ENCODE results near the gene ISYNA1. TPM values are rescaled to one million over a fixed set of nuclear protein-coding genes. Genes with fewer than 3 reads are reported as not detected.

ISYNA1 gene
- total and polyA plus RNA-seq, 2 of the 13 experiments (the other 11 are each of a cell fraction or from before 2014, with no cell fraction given) = 29.6 to 48.5 TPM

- TF ChIP-seq, protein P1, sequence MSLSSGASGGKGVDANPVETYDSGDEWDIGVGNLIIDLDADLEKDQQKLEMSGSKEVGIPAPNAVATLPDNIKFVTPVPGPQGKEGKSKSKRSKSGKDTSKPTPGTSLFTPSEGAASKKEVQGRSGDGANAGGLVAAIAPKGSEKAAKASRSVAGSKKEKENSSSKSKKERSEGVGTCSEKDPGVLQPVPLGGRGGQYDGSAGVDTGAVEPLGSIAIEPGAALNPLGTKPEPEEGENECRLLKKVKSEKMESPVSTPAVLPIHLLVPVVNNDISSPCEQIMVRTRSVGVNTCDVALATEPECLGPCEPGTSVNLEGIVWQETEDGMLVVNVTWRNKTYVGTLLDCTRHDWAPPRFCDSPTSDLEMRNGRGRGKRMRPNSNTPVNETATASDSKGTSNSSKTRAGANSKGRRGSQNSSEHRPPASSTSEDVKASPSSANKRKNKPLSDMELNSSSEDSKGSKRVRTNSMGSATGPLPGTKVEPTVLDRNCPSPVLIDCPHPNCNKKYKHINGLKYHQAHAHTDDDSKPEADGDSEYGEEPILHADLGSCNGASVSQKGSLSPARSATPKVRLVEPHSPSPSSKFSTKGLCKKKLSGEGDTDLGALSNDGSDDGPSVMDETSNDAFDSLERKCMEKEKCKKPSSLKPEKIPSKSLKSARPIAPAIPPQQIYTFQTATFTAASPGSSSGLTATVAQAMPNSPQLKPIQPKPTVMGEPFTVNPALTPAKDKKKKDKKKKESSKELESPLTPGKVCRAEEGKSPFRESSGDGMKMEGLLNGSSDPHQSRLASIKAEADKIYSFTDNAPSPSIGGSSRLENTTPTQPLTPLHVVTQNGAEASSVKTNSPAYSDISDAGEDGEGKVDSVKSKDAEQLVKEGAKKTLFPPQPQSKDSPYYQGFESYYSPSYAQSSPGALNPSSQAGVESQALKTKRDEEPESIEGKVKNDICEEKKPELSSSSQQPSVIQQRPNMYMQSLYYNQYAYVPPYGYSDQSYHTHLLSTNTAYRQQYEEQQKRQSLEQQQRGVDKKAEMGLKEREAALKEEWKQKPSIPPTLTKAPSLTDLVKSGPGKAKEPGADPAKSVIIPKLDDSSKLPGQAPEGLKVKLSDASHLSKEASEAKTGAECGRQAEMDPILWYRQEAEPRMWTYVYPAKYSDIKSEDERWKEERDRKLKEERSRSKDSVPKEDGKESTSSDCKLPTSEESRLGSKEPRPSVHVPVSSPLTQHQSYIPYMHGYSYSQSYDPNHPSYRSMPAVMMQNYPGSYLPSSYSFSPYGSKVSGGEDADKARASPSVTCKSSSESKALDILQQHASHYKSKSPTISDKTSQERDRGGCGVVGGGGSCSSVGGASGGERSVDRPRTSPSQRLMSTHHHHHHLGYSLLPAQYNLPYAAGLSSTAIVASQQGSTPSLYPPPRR (CRISPR knock-in tag; IDR thresholded peaks at IDR 0.05; ENCODE audit: borderline replicate concordance) = peak; percentile 18; the same call in 1 of the 2 replicates
- TF ChIP-seq SP1 (IDR thresholded peaks at IDR 0.05) (no peak), SP1 (CRISPR knock-in tag; IDR thresholded peaks at IDR 0.05) (peak; percentile 56; the same call in 1 of the 2 replicates), ZMYM4 (CRISPR knock-in tag; IDR thresholded peaks at IDR 0.05) (no peak), NCOA1 (CRISPR knock-in tag; IDR thresholded peaks at IDR 0.05) (no peak), ZNF670 (CRISPR knock-in tag; IDR thresholded peaks at IDR 0.05; ENCODE audit: borderline replicate concordance) (peak; percentile 29; the same call in 1 of the 2 replicates), ZNF678 (CRISPR knock-in tag; IDR thresholded peaks at IDR 0.05) (no peak), RERE (CRISPR knock-in tag; IDR thresholded peaks at IDR 0.05; ENCODE audit: low read depth) (no peak)
- TF ChIP-seq, protein P2, sequence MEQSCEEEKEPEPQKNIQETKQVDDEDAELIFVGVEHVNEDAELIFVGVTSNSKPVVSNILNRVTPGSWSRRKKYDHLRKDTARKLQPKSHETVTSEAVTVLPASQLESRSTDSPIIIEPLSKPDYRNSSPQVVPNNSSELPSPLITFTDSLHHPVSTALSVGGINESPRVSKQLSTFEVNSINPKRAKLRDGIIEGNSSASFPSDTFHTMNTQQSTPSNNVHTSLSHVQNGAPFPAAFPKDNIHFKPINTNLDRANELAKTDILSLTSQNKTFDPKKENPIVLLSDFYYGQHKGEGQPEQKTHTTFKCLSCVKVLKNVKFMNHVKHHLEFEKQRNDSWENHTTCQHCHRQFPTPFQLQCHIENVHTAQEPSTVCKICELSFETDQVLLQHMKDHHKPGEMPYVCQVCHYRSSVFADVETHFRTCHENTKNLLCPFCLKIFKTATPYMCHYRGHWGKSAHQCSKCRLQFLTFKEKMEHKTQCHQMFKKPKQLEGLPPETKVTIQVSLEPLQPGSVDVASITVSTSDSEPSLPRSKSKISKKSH (CRISPR knock-in tag; IDR thresholded peaks at IDR 0.05; ENCODE audit: borderline replicate concordance) = peak; percentile 33; the same call in 1 of the 2 replicates
- TF ChIP-seq, protein P3, sequence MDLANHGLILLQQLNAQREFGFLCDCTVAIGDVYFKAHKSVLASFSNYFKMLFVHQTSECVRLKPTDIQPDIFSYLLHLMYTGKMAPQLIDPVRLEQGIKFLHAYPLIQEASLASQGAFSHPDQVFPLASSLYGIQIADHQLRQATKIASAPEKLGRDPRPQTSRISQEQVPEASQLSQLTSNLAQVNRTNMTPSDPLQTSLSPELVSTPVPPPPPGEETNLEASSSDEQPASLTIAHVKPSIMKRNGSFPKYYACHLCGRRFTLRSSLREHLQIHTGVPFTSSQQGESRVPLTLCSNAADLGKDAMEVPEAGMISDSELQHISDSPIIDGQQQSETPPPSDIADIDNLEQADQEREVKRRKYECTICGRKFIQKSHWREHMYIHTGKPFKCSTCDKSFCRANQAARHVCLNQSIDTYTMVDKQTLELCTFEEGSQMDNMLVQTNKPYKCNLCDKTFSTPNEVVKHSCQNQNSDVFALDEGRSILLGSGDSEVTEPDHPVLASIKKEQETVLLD (CRISPR knock-in tag; IDR thresholded peaks at IDR 0.05; ENCODE audit: low read depth) = 0 out of 2 replicates have a peak, but pooled peaks have one; percentile 41
- TF ChIP-seq, protein P4, sequence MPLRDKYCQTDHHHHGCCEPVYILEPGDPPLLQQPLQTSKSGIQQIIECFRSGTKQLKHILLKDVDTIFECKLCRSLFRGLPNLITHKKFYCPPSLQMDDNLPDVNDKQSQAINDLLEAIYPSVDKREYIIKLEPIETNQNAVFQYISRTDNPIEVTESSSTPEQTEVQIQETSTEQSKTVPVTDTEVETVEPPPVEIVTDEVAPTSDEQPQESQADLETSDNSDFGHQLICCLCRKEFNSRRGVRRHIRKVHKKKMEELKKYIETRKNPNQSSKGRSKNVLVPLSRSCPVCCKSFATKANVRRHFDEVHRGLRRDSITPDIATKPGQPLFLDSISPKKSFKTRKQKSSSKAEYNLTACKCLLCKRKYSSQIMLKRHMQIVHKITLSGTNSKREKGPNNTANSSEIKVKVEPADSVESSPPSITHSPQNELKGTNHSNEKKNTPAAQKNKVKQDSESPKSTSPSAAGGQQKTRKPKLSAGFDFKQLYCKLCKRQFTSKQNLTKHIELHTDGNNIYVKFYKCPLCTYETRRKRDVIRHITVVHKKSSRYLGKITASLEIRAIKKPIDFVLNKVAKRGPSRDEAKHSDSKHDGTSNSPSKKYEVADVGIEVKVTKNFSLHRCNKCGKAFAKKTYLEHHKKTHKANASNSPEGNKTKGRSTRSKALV (CRISPR knock-in tag; IDR thresholded peaks at IDR 0.05) = 0 out of 2 replicates have a peak, but pooled peaks have one; percentile 31
Observed at GRCh38 chr19:18437491-18438330, at the start of gene ISYNA1 (continued).
